Fibroblast of pulmonary artery (primary cell): Measurements from ENCODE around the gene LINGO3.
"Not testable (repeated sequence)": the region's sequence is repeated elsewhere in the genome, so short reads cannot be mapped to it uniquely, and the experiment has no call there.

Experiments used
- DNase-seq: peaks from one replicate; pipeline ENCODE4 v3.0.0-alpha.2; 2010; ENCODE audit warnings: low read depth
- H3K4me3 ChIP-seq: replicated peaks from 2 replicates; pipeline ENCODE4 v1.5.1; 2011; ENCODE audit warnings: low read depth, mild to moderate bottlenecking, control low read depth, low read length, moderate library complexity
- CTCF ChIP-seq: IDR thresholded peaks from 2 replicates; pipeline ENCODE4 v1.5.1; 2011; ENCODE audit warnings: mild to moderate bottlenecking, control low read depth, low read length, inconsistent platforms; ENCODE audit errors: missing control alignments

LINGO3 gene

GRCh38 chr19:2352121-2352520 lies 44.2 kb upstream of the LINGO3 start:
- DNase-seq, result no peak
- no peak overlapping the region for H3K4me3 ChIP-seq
- TF ChIP-seq CTCF, result no peak

- DNase-seq, result no peak
- H3K4me3 ChIP-seq, result no peak overlapping the region
- no peak for TF ChIP-seq CTCF
These were observed 43.6 kb upstream of the LINGO3 start for GRCh38 chr19:2351591-2351990.

- no peak overlapping the region for H3K4me3 ChIP-seq
- TF ChIP-seq CTCF, result no peak
- DNase-seq, result no peak
These were observed 42.7 kb upstream of the LINGO3 start for GRCh38 chr19:2350656-2351055.

GRCh38 chr19:2349818-2350217 lies 41.9 kb upstream of the LINGO3 start:
- not testable (repeated sequence) for DNase-seq

GRCh38 chr19:2345794-2346663 lies 38.1 kb upstream of the LINGO3 start:
- no peak overlapping the region for H3K4me3 ChIP-seq
- no peak for TF ChIP-seq CTCF
- DNase-seq, result peak; percentile 48

More at GRCh38 chr19:2349818-2350217, 41.9 kb upstream of the LINGO3 start:
- not testable (repeated sequence) for H3K4me3 ChIP-seq

GRCh38 chr19:2345076-2345475 lies 37.1 kb upstream of the LINGO3 start:
- no peak for DNase-seq
- no peak overlapping the region for H3K4me3 ChIP-seq

GRCh38 chr19:2344381-2344870 lies 36.5 kb upstream of the LINGO3 start:
- no peak overlapping the region for H3K4me3 ChIP-seq
- TF ChIP-seq CTCF, result no peak
- no peak for DNase-seq

More at GRCh38 chr19:2345076-2345475, 37.1 kb upstream of the LINGO3 start:
- TF ChIP-seq CTCF, result no peak
